C4-2B (cell line): ENCODE measurements around the gene APLP1.
A peak's percentile ranks its signal among the peaks of the same experiment; 100 is the strongest.

Experiments
- H3K27ac ChIP-seq: fragments of 450-650 bp; 2 replicates; pipeline ENCODE4 v1.5.1; 2017
- CTCF ChIP-seq: fragments of 450-650 bp; conservative IDR thresholded peaks from 2 replicates; pipeline ENCODE4 v1.5.1; 2017; ENCODE audit warnings: mild to moderate bottlenecking
- ZFX ChIP-seq: fragments of 450-650 bp; IDR thresholded peaks from 2 replicates; pipeline ENCODE4 v1.6.1; 2017

APLP1 gene

GRCh38 chr19:35868823-35869326, 501 bp downstream of the APLP1 start:
- TF ChIP-seq ZFX, result no peak
- no peak for TF ChIP-seq CTCF
- H3K27ac ChIP-seq, result peak overlapping the region; percentile 43

GRCh38 chr19:35869327-35870123, 1.2 kb downstream of the APLP1 start:
- TF ChIP-seq ZFX (no peak), CTCF (no peak)

GRCh38 chr19:35870124-35870736, 1.9 kb downstream of the APLP1 start:
- H3K27ac ChIP-seq, result peak overlapping the region; percentile 43; the same call in 1 of the 2 replicates

More at GRCh38 chr19:35869327-35870123, 1.2 kb downstream of the APLP1 start:
- H3K27ac ChIP-seq, result peak overlapping the region; percentile 43

GRCh38 chr19:35870798-35871197, 2.4 kb downstream of the APLP1 start:
- TF ChIP-seq CTCF (no peak), ZFX (no peak)
- no peak overlapping the region for H3K27ac ChIP-seq

- TF ChIP-seq ZFX (no peak), CTCF (no peak)
- no peak overlapping the region for H3K27ac ChIP-seq
Observed at GRCh38 chr19:35871611-35872010, 3.2 kb downstream of the APLP1 start.

GRCh38 chr19:35872180-35872579, 3.8 kb downstream of the APLP1 start:
- no peak overlapping the region for H3K27ac ChIP-seq
- no peak for TF ChIP-seq ZFX
- no peak for TF ChIP-seq CTCF

- no peak overlapping the region for H3K27ac ChIP-seq
- TF ChIP-seq CTCF (no peak), ZFX (no peak)
Observed at GRCh38 chr19:35874392-35874930, 6.1 kb downstream of the APLP1 start.
